ENCODE results near the gene CDPF1.
A peak's percentile ranks its signal among the peaks of the same experiment; 100 is the strongest.
"Not testable (repeated sequence)": the region's sequence is repeated elsewhere in the genome, so short reads cannot be mapped to it uniquely, and the experiment has no call there.

CDPF1 gene

GRCh38 chr22:46281866-46282678, 32.0 kb upstream of the CDPF1 start:
- DNase-seq (ENCODE audit: low read depth in 2 of 2), result no peak

GRCh38 chr22:46280999-46281623, 31.0 kb upstream of the CDPF1 start:
- DNase-seq (ENCODE audit: low read depth in 2 of 2), result no peak

GRCh38 chr22:46280063-46280817, 30.1 kb upstream of the CDPF1 start:
- no peak for DNase-seq (ENCODE audit: low read depth in 2 of 2)

GRCh38 chr22:46278656-46279645, 28.9 kb upstream of the CDPF1 start:
- DNase-seq (ENCODE audit: low read depth in 2 of 2), result no peak

- no peak for DNase-seq (ENCODE audit: low read depth in 2 of 2)
Observed at GRCh38 chr22:46276563-46276962, 26.5 kb upstream of the CDPF1 start.

GRCh38 chr22:46275455-46276122, 25.5 kb upstream of the CDPF1 start:
- DNase-seq (ENCODE audit: low read depth in 2 of 2), result no peak

- no peak for DNase-seq (ENCODE audit: low read depth in 2 of 2)
Observed at GRCh38 chr22:46274381-46274780, 24.3 kb upstream of the CDPF1 start.

GRCh38 chr22:46273432-46274148, 23.5 kb upstream of the CDPF1 start:
- DNase-seq (ENCODE audit: low read depth in 2 of 2), result no peak

GRCh38 chr22:46272762-46273431, 22.8 kb upstream of the CDPF1 start:
- no peak for DNase-seq (ENCODE audit: low read depth in 2 of 2)

- DNase-seq (ENCODE audit: low read depth in 2 of 2), result no peak
Observed at GRCh38 chr22:46272196-46272595, 22.1 kb upstream of the CDPF1 start.

GRCh38 chr22:46269564-46269963, 19.5 kb upstream of the CDPF1 start:
- DNase-seq (ENCODE audit: low read depth in 2 of 2), result no peak

GRCh38 chr22:46267431-46268279, 17.6 kb upstream of the CDPF1 start, which contains the start of gene TTC38:
TTC38 (plus strand) TSS chr22:46268008; CDS start chr22:46268040, 32 bp downstream.
- no peak for DNase-seq (ENCODE audit: low read depth in 2 of 2)

GRCh38 chr22:46265627-46266026, 15.5 kb upstream of the CDPF1 start:
- DNase-seq (ENCODE audit: low read depth in 2 of 2), result not testable (repeated sequence)

- DNase-seq (ENCODE audit: low read depth in 2 of 2), result not testable (repeated sequence)
Observed at GRCh38 chr22:46264520-46264919, 14.4 kb upstream of the CDPF1 start.

- DNase-seq (ENCODE audit: low read depth in 2 of 2), result no peak
Observed at GRCh38 chr22:46263216-46263590, 13.1 kb upstream of the CDPF1 start, which contains the start of gene PKDREJ. PKDREJ (minus strand) TSS chr22:46263343; CDS start chr22:46263322, 21 bp downstream.

- DNase-seq (ENCODE audit: low read depth in 2 of 2), result peak in 1 of 2 donors; percentile 23
Observed at GRCh38 chr22:46262449-46263215, 12.5 kb upstream of the CDPF1 start.

GRCh38 chr22:46260038-46260437, 9.9 kb upstream of the CDPF1 start:
- DNase-seq (ENCODE audit: low read depth in 2 of 2), result no peak

- no peak for DNase-seq (ENCODE audit: low read depth in 2 of 2)
Observed at GRCh38 chr22:46259374-46259773, 9.3 kb upstream of the CDPF1 start.

All from stimulated activated CD8-positive, alpha-beta memory T cell treated with anti-CD3 and anti-CD28 coated beads, Interleukin-15, amount 100 ng/mL, for 4 hours (primary cell).